LNCaP clone FGC (cell line): ENCODE data around the gene GNG7.

Experiments used
- DNase-seq: peaks from one replicate; pipeline ENCODE4 v3.0.0-alpha.2; 2011; ENCODE audit warnings: low read depth
- H3K4me3 ChIP-seq: 2 replicates; pipeline ENCODE4 v1.5.1; 2011; ENCODE audit warnings: mild to moderate bottlenecking, low read depth, low read length, control low read depth
- TF ChIP-seq, protein P1 (sequence below): IDR thresholded peaks from 2 replicates; pipeline ENCODE4 v1.5.1; 2012; ENCODE audit warnings: mild to moderate bottlenecking; ENCODE audit not compliant: control insufficient read depth, insufficient read depth; ENCODE audit errors: extremely low read depth

GNG7 gene

DNA sequence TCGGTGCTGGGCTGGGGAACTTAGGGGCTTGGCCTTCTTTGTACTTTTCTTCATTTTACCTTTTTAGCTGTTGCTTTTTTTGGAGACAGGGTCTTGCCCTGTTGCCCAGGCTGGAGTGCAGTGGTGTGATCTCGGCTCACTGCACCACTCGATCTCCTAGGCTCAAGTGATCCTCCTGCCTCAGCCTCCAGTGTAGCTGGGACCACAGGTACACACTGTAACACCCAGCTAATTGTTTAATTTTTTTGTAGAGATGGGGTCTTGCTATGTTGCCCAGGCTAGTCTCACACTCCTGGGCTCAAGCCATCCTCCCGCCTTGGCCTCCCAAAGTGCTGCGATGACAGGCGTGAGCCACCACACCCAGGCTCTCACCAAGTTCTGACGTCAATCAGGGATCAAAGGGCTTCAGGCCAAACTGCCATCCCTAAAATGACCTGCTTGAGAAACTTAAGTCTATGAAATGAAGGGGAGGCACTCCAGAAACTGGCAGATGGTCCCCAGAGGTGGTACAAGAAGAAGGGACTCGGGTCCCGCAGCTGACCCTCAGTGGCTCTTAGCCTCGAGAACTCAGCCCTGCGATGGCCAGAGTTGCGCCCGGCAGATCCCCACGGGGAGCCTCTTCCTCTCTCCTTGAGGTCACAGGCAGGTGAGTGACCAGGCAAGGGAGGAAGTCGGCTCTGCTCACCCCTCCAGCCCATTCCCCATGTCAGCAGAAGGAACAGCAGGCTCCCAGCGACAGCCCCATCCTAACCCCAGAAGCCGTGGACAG, 61.7 kb downstream of the GNG7 start:
- H3K4me3 ChIP-seq, result no peak overlapping the region
- TF ChIP-seq, protein P1, sequence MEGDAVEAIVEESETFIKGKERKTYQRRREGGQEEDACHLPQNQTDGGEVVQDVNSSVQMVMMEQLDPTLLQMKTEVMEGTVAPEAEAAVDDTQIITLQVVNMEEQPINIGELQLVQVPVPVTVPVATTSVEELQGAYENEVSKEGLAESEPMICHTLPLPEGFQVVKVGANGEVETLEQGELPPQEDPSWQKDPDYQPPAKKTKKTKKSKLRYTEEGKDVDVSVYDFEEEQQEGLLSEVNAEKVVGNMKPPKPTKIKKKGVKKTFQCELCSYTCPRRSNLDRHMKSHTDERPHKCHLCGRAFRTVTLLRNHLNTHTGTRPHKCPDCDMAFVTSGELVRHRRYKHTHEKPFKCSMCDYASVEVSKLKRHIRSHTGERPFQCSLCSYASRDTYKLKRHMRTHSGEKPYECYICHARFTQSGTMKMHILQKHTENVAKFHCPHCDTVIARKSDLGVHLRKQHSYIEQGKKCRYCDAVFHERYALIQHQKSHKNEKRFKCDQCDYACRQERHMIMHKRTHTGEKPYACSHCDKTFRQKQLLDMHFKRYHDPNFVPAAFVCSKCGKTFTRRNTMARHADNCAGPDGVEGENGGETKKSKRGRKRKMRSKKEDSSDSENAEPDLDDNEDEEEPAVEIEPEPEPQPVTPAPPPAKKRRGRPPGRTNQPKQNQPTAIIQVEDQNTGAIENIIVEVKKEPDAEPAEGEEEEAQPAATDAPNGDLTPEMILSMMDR, result no peak
- DNase-seq, result no peak

DNA sequence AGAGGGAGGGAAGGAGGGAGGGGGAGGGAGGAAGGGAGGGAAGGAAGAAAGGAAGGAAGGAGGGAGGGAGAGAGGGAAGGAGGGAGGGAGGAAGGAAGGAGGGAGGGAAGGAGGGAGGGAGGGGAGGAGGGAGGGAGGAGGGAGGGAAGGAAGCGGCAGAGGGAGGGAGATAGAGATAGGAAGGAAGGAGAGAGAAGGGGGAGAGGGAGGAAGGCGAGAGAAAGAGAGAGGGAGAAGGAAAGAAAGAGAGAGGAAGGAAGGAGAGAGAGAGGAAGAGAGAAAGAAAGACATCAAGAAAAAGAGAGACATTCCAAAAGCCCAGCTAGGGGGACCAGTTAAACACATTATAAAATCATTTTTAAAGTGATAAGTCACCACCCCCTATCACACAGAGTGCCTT, 62.5 kb downstream of the GNG7 start:
- H3K4me3 ChIP-seq, result no peak overlapping the region
- TF ChIP-seq, protein P1, result no peak
- no peak for DNase-seq

DNA sequence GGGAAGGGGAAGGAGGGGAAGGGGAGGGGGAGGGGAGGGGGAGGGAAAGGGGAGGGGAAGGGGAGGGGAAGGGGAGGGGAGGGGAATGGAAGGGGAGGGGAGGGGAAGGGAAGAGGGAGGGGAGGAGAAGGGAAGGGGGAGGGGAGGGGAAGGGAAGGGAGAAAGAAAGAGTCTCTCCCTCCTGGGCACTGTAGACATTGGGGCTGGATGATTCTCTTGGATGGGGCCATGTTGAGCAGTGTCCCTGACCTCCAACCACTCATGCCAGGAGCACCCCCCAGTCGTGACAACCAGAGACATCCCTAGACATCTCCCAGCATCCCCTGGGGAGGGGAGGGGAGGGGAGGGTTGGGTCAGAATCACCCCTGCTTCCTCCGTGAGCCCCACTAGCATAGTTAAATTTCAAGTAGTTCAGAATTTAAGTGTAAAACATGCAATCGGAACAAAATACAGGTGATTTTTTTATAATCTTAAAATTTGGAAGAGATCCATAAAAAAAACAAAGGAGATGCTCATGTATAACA, 64.0 kb downstream of the GNG7 start:
- TF ChIP-seq, protein P1, result no peak
- H3K4me3 ChIP-seq, result no peak overlapping the region
- DNase-seq, result no peak

DNA sequence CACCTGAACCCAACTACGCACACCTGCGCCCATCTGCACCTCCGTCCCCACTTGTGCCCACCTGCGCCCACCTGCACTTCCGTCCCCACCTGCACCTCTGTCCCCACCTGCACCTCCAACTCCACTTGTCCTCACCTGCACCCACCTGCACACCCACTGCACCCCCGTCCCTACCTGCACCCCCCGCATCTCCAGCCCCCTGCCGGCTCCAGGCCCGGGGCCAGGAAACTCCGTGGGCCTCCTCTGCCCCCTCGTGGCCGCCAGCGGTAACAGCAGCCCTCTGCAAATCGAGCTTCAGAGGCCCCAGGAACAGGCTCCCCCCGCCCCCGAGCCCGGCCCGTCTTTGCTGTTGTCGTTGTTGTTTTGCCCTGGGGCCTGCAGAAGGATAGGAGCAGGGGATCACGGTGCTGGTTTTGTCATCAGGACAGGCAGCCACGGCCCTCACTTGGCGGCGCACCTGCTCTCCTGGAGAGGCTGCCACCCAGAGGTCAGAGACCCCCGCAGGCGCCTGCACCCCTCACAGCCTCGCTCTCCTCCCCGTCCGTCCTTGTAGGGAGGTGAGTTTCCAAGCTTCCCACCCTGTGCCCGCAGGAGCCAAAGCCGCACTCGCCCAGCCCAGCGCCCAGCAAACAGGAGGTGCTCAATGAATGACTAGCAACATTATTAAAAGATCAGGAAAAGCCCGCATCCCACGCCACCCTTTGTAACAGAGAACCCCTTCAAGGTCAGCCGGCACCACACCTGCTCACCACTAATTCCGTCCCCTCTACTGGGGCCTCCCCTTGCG, 65.4 kb downstream of the GNG7 start:
- H3K4me3 ChIP-seq, result no peak overlapping the region
- no peak for DNase-seq
- TF ChIP-seq, protein P1, result peak; percentile 83

DNA sequence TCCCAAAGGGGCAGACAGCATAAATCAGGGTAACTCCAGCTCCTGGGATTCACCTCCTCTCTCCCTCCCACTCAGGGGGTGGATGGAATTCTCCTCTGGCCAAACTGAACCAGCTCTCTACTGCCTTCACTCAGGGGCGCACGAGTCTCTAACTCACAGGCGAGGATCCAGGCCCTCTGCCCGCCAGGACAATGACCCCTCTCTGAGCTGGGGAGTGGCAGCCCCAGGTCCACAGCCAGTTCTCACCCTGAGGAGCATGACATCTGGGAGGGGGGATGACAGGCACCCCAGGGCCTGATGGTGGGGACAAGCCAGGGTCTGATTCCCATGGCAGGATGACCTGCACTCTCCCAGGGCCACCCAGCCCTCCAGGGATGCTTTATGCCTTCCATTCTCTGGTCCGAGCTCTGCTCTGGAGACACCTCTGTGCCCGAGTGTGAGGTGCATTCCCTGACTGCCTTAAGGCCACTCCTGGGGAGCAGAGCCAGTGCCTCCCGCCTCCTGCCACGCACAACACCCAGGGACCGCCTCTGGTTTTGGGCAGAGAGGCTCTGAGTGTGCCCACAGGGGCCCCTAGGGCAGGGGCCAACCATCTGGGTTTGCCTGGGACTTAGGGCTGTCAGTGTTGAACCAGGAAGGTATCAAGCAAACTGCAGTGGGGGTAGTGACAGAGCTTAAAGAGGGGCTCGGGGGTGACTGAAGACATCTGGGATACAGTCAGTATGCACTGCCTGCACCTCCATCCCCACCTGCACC, 66.2 kb downstream of the GNG7 start:
- no peak overlapping the region for H3K4me3 ChIP-seq
- TF ChIP-seq, protein P1, result no peak
- no peak for DNase-seq

DNA sequence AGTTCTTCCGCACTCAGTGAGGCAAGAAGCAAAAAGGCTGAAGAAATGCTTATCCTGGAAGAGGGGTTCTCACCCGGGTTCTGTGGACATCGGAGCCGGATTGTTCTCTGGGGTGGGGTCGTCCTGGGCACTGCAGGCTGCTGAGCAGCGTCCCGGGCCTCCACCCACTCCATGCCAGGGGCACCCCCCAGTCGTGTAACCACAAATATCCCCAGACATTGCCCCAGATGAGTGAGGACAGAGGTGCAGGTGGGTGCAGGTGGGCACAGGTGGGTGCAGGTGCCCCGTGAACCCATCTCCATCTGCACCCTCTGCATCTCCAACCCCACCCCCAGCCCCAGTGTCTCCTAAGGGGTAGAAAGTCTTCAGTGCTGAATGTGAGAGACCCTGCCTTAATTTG, 67.5 kb downstream of the GNG7 start:
- no peak for DNase-seq
- TF ChIP-seq, protein P1, result no peak
- no peak overlapping the region for H3K4me3 ChIP-seq
